Embryonic facial prominence (tissue), 1 donor: Measurements from ENCODE around the gene COL12A1.

Source experiments
- DNase-seq: peaks from one replicate; pipeline ENCODE4 v3.0.0-alpha.2; 2016; ENCODE audit errors: extremely low spot score

COL12A1 gene

DNA sequence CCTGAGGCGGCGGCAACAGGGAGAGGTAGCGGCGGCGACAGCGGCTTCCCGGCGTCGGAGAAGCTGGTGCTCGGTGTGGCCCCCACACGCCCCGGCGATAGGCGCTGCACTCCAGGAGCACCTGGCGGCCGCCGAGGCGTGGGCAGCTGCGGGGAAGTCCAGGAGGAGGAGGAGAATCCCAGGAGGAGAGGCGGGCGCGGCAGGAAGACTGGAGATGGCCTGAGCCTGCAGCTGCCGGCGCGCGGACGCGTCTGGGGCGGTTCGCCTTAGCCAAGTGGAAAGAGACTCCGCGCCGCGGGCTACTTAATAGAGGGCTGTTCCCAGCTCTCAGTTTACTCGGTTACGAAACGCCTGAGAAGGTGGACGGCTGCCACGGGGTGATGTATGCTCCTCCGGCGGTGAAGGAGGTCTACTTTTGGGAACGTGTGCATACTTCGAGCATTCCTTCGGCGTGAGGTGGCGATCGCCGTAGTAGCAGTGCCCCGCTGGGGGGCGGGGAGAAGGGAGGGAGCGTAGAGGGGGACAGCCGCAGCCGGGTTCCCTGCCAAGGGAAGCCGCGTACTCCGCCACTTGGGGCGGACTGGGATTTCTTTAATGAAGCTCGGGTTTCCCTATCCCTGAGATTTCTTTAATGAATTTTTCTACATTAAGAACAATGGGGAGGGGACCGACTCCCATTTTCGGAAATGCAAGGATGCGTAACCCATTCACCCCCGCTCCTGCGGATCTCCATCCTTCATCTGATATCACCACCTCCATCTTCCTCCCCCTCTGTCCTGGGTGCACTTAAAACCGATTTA is at the start of gene COL12A1:
Gene COL12A1 (minus strand): TSS at position 278 of the 800 bp plus-strand sequence. CDS start 3,261 bp downstream, outside the sequence.
- DNase-seq = peak; percentile 90

DNA sequence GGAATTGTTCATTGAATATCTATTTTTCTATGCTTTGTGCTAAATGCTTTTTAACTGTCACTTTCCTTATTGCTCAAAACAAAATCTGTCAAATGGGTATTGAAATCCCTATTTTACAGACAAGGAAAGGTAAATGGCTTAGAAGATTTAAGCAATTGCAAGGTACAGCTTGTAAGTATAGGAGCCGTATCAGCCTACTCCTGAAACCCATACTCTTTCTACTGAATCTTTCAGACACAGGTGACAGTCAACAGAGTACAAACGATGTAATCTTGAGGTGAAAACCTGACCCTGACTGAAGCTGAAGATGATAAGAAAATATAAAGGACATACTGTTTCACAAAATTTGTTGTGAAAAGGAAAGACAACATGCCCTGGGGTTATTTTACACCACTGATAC is 44.7 kb upstream of the COL12A1 start:
- DNase-seq = no peak

DNA sequence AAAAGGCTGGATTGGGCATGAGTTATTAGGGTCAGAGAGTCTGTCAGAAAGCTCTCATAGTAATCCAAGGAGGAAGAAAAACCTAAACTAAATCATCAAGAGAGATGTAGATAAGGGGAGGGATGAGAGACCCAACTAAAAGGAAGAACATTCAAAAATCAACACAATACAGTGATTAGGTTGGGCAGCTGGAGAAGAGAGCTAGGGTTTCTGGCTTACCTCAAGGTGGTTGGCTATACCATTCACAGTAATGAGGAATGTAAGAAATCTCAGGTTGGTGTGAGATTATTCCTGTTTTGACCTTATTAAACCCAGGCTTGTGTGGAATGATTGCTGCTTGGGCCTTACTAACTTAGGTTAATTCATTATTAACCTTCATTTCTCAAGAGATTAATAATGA is 44.0 kb upstream of the COL12A1 start:
- no peak for DNase-seq

DNA sequence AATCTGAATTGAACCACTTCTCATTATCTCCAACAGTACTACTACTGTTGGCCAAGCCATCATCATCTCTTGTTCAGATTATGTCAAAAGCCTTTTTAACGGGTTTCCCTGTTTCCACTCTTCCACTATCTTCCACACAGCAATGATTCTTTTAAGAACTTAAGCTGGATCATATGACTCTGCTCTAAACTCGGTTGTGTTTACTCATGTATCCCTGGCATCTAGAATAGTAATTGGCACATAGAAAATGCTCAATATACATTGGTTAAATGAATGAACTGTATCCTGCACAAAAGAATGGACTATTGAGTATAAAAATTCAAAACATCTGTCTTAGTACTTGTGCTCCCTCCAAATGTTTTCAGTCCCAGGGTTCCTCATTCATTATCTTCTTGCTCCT is 40.5 kb upstream of the COL12A1 start:
- DNase-seq = no peak

DNA sequence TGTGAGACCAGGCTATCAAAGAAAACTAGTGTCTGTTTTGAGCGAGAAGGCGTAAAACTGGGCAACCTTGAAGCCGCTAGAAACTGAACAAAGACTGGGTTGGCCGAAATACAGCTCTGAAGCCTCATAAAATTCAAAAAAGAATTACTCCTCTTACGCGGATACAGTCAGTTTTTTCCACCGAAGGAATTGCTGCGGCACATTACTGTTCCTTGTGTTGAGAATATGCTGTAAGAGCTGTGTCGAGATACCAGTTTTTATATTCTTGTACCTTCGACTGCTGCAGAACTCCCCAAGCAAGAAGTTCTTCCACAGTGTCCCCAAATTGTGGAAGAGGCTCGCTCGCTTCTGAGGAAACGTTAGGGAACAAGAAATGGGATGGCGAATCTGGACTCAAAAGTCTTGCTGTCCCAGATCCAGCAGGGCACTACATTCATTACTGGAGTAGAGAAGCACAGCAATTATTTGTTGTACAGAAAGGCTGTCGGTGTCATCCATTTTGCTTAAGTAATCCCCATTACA is 38.3 kb upstream of the COL12A1 start:
- no peak for DNase-seq

DNA sequence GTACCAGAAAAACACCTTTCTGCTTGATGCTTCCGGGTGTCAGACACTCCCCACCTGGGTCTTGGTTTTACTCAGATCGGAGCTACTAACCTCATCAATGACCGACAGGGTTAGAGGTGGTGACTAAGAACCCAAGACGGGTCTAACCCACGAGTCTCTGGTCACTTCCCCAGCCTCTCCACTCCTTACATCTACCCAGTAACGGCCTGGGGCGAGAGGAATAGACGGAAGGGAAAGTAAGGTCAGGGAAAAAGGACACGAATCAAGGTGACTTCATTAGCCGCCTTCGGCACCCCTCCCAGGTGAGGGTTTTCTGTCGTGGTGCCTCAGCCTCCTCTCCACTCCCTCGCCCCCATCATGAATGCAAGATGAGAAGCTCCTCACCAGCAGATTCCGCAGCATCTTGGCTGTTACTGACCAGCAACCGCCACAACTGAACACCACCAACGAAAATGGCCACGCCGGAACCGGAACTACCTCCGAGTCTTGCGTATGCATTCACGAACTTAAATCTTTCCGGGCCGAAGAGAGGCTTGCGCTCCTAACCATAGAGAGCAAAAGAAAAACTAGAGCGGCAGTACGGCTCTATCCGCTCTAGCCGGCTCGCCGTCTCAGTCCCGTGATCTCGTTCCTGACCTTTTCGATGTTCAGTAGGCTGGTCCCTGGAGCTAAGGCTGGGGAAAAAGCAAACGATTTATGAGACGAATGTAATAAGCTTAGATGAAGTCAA is 37.6 kb upstream of the COL12A1 start, which contains the start of gene COX7A2:
Gene COX7A2 (minus strand): TSS at position 469 of the 730 bp plus-strand sequence. CDS start 67 bp downstream, at position 402.
- peak; percentile 97 for DNase-seq

DNA sequence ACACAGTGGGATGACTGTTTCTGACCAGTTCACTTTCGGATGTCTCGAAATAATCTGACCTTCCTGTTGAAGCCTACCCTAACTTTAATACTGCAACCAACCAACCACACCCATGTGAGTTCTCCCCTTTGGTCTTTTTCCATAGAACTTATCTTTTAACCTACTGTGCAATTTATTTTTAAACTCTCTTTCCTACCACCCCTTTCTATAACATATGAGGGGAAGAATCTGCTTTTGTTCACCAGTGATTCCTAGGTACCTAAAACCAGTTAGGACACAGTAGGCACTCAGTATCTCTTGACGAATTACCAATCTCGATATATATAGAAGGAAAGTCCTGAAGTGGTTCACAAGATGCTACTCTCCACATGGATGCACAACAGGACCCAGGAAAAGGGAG is 30.8 kb upstream of the COL12A1 start:
- no peak for DNase-seq

DNA sequence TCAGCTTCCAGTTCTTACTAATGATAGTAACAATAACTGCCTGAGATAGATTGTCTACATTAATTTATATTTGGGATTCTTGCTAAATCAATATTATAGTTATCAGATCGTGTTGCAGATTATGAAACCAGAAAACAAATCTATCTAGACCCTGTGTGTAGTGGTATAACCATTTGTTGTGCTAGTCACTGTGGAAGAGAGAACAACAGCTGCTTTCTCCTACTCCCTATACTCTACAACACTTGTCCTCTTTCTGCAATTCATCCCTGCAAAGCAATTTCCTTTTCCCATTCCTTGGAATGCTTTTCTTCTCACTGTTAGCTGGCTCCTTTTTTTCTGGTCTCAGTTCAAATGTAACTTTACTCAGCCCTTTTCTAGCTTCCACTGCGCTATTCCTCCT is 29.4 kb upstream of the COL12A1 start:
- no peak for DNase-seq

DNA sequence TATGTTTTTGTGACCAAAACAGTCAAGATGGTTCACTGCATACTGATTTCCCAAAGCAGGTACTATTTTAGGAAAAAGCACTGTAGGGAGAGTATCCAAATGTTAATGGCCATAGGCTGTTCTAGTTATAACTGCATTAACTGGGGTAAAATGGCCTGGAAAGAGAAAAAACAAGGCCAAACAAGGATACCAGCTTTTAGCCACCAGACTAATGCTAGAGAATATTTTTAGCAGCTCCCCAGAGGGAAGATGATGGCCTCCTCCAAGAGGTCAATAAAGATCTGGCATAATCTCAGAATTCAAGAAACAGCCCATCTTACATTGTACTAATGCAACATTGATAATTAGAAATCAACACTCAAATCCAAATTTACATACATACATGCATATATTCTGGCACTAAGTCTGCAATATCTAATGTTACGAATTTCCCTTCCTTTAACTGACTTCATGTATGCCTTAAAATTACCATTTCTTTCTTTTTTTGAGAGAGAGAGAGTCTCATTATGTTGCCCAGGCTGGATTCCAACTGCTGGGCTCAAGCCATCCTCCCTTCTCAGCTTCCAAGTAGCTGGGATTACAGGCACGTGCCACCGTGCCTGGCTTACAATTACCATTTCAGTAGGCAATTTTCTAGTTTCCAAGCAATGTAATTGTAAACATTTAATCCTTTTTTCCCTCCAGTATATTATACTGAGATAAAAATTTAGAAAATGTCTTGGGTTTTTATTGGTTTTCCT is 28.4 kb upstream of the COL12A1 start:
- DNase-seq = no peak

DNA sequence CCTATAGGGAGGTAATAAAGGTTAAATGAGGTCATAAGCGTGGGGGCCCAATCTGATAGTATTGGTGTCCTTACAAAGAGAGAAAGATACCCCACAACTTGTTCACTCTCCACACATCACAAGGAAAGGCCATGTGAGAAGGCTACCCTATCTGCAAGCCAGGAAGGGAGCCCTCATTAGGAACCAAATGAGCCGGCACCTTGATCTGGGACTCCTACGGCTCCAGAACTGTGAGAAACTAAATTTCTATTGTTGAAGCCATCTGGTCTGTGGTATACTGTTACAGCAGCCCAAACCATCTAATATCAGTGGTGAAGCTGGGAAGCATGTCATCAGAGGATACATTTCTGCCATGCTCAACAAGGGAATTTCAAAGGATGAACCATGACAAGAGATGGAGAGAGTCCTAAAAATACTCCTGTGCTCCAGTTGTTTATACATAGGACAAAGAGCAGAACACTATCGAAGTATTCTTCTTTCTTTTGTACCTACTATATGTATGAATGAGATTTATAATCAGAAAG is 27.3 kb upstream of the COL12A1 start:
- DNase-seq = no peak

DNA sequence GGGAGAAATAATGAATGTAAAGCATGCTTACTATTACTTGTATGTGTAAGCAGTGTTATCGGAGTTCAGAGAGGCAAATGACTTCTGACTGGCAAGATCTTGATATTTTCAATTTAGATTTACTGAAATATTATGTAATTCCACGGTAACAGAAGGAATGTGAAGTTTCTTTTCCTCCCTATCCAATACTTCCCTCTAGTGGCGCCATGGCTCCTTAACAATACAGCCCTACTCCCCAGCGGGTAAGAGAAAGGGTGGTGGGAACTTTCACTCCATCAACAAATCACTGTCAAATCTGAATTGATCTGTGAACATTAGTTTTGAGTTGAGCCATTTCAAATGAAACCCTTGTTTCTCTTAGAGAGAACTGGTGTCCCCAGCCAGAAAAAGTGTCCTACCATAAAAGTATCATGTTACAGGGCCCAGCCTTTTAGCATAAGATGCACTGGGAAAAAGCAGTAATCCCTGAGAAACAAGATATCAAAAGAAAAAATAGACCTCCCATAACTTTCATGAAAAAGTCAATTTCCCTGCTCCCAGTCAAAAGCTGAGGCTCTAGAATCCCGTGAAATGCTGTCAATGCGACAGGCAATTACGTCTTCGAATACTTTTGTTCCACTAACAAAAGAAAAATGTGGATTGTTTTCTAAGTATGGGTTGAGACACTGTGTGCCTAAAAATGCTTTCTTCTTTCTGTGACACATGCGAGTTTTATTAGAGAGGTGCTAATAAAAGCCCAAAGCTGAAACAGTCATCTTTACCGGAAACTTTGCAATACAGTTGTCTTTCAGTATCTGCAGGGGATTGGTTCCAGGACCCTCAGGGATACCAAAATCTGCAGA is 24.9 kb upstream of the COL12A1 start:
- DNase-seq = no peak

DNA sequence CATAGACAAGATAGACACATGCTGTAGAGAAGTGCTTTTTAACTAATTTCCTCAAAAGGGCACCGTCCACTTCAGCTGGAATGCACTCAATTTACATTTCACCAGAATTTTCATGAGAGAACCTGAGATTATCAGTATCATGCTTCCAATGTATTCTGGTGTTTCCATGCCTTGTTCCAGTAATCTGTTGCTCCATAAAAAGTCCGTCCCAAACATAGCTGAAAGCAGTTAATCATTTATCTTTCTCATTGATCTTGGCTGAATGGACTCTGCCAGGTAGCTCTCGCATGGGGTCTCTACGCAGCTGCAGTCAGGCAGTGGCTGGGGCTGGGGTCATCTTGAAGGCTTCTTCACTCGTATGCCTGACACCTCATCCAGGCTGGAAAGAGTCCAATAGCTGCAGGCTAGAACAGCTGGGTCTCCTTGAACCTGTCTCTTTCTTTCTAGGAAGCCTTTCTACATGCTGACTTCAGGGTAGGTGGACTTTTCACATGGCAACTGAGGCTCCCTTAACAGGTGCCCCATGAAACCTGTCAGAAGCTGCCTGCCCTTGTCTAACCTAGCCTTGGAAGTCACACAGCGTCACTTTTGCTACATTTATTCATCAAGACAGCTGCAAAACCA is 18.6 kb upstream of the COL12A1 start:
- no peak for DNase-seq

DNA sequence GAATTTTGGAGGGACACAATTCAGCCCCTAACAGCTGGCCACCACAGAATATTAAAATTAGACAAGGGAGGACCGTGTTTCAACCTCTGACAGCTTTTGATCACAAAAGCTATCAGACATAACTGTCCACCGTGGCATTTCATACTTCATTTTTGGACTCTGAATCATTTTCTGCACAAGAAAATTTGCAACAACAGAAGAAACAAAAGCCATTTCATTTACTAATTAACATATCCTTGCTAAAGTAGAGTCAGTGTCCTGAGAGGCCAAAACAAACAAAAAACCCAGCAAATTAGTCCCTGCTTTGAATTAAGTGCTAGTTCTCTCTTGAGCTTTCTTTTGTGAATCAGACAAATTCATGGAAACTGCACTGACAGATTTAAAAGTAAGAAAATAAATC is 17.6 kb upstream of the COL12A1 start:
- DNase-seq = no peak

DNA sequence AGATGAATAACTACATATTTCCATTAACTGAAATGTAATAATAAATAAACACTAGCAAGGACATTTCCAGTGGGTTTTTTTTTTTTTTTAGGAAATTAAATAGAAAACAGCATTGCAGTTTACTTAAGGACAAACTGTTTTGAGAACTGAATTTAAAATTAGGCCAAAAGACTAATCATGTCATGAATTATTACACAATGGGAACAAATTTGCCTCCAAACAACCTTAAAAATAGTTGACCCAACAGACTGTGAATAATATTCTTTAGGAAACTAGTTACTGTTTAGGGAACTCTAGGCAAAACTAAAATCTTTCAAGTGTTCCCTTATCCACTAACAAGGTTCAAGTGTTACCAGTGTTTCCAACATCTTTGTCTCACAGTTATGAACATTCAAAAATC is 16.4 kb upstream of the COL12A1 start:
- no peak for DNase-seq

DNA sequence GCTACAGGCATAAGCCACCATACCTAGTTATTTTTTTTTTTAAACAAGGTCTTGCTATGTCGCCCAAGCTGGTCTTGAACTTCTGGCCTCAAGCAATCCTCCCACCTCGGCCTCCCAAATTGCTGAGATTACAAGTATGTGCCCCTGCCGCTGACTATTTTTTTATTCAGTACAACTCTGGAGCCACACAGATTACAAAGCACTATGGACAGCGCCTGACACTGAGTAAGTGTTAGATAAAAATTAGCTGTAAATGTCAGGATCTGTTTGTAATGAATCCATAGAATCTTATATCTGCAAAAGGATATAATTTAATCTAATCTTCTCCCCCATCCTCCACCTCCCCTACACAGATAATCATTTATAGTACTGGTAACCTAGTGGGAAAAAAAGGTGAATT is 15.3 kb upstream of the COL12A1 start:
- DNase-seq = no peak

DNA sequence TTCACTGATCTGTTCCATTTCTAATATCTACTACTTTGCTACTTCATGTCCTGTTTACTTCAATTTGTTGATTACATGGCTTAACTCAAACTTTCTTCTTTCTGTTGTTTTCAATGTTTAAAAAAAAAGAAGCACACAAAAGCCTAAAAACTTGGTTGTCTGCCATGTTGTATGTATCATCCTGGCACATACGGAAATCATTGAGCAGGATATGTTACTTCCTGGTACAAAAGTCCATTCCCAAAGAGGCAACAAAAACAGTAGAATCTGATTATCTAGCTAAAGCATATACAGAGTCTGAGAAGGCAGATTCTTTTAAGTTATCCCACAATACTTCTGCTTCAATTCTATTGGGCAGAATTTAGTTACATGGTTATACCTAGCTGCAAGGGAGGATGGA is 14.5 kb upstream of the COL12A1 start:
- DNase-seq = no peak

DNA sequence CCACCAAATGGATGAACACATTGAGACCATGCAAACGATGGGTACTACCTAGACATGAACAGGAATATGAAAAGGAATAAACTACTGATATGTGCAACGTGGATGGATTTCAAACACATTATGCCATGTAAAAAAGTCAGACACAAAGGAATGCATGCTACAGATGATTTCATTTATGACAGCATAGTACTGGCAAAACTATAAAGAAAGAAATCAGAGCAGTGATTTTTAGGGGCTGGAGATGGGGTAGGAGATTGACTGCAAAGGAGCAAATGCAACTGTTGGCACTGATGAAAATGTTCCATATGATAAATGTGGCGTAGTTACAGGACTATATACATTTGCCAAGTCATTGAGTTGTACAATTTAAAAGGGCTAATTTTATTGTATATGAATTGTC is 13.4 kb upstream of the COL12A1 start:
- peak; percentile 48 for DNase-seq

DNA sequence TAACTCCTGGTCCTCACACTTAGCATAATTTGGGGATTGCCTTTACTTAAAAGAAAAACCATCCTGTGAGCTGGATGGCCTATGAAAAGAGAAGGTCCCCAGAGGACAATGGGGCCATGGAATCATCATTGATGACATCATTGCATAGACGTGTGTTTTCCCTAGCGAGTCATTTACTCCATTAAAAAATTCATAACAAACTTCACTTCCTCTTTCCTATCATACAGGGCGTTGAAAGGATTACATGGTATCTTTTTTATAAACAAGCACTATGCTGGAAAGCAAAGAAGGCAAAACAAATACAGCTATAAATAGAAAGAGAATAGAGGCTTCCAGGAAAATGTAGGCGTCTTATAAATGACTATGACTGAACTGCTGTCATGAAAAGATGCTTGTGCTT is 11.3 kb upstream of the COL12A1 start:
- no peak for DNase-seq

DNA sequence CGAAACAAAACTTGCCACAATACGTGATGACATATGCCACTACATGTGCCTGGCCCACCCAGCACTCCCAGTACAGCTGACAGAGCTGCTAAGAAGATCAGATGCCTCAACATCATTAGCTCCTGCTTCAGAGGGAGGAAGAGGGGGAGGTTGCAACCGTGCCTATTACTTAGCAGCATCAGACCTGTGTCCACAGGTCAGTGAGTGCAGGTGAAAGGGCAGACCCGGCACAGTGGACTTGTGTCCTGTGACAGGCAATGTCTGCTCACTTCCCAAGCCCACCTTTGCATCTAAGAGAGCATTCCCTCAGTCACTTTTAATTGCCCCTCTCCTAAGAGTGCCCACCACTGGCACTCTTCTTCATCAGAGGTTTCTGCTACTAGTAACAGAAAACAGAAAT is 9.4 kb upstream of the COL12A1 start:
- DNase-seq = no peak

DNA sequence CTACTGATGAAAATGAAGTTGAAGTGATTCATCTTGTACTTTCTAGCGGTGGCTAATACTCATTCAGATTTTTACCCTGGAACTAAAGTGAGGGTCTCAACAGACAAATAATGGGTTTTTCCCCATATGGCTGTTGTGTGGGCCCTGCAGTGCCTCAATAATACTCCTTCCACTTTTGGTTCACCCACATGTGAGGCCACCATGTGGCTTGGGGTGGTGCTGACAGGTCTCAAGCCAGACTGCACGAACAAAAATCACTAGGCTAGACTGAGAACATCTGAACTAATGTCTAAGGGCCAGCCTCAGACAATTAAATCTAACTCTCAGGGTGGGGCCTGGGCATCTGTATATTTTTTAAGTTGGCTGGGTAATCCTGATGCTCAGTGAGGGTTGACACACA is 7.9 kb upstream of the COL12A1 start:
- DNase-seq = no peak

DNA sequence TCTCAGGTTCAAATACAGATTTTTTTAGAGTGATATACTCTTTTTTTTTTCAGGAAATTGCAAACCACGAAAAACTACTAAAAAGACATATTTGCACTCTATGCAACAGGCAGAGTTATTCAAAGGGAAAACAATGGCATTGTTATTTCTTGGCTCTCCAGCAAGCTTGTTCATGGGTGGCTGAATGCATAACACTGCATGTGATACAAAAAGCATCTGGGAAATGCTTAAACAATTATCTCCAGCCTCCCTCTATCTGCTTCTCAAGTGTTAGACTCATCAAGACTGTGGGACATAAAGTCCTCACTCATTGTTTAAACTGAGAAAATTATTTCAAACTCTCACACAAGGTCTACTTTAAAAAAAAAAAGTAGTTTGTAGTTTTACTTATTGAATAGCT is 7.3 kb upstream of the COL12A1 start:
- DNase-seq = no peak
